Kidney epithelial cell (primary cell): ENCODE data around the gene GNB5. TPM values are rescaled to one million over a fixed set of nuclear protein-coding genes. Genes with fewer than 3 reads are reported as not detected.

Source experiments
- DNase-seq: peaks from one replicate; pipeline ENCODE4 v3.0.0-alpha.2; 2010; ENCODE audit warnings: low read depth
- H3K27me3 ChIP-seq: 2 replicates; pipeline ENCODE4 v1.6.0; 2011; ENCODE audit warnings: low read length; ENCODE audit not compliant: control insufficient read depth, insufficient read depth
- H3K36me3 ChIP-seq: 2 replicates; pipeline ENCODE4 v1.5.1; 2011; ENCODE audit warnings: low read length; ENCODE audit not compliant: control insufficient read depth, insufficient read depth
- H3K4me3 ChIP-seq: 2 replicates; pipeline ENCODE4 v1.5.1; 2011; ENCODE audit warnings: low read depth, mild to moderate bottlenecking, control low read depth, low read length
- total RNA-seq: library from RNA; depleted of rRNA; stranded (reverse); fragments of >200 nt; gene quantifications from 2 replicates; pipeline ENCODE4 v1.2.3, GENCODE V29; 2015
- TF ChIP-seq, protein P1 (sequence below): IDR thresholded peaks from 2 replicates; pipeline ENCODE4 v1.5.1; 2011; ENCODE audit warnings: mild to moderate bottlenecking, moderate library complexity, low read length, control low read depth, inconsistent platforms; ENCODE audit not compliant: insufficient read depth, poor library complexity, severe bottlenecking

Gene GNB5
- total RNA-seq, 1 donor from 2014 or later = 46.7 TPM

GRCh38 chr15:52139599-52140462 is 51.4 kb downstream of the GNB5 start:
- Histone ChIP-seq H3K36me3 (peaks cover 2% of the 10 kb centered on the region), H3K27me3 (no peaks in the 10 kb centered on the region), H3K4me3 (no peak overlapping the region)
- DNase-seq = no peak
- TF ChIP-seq, protein P1, sequence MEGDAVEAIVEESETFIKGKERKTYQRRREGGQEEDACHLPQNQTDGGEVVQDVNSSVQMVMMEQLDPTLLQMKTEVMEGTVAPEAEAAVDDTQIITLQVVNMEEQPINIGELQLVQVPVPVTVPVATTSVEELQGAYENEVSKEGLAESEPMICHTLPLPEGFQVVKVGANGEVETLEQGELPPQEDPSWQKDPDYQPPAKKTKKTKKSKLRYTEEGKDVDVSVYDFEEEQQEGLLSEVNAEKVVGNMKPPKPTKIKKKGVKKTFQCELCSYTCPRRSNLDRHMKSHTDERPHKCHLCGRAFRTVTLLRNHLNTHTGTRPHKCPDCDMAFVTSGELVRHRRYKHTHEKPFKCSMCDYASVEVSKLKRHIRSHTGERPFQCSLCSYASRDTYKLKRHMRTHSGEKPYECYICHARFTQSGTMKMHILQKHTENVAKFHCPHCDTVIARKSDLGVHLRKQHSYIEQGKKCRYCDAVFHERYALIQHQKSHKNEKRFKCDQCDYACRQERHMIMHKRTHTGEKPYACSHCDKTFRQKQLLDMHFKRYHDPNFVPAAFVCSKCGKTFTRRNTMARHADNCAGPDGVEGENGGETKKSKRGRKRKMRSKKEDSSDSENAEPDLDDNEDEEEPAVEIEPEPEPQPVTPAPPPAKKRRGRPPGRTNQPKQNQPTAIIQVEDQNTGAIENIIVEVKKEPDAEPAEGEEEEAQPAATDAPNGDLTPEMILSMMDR = peak; percentile 91

DNA sequence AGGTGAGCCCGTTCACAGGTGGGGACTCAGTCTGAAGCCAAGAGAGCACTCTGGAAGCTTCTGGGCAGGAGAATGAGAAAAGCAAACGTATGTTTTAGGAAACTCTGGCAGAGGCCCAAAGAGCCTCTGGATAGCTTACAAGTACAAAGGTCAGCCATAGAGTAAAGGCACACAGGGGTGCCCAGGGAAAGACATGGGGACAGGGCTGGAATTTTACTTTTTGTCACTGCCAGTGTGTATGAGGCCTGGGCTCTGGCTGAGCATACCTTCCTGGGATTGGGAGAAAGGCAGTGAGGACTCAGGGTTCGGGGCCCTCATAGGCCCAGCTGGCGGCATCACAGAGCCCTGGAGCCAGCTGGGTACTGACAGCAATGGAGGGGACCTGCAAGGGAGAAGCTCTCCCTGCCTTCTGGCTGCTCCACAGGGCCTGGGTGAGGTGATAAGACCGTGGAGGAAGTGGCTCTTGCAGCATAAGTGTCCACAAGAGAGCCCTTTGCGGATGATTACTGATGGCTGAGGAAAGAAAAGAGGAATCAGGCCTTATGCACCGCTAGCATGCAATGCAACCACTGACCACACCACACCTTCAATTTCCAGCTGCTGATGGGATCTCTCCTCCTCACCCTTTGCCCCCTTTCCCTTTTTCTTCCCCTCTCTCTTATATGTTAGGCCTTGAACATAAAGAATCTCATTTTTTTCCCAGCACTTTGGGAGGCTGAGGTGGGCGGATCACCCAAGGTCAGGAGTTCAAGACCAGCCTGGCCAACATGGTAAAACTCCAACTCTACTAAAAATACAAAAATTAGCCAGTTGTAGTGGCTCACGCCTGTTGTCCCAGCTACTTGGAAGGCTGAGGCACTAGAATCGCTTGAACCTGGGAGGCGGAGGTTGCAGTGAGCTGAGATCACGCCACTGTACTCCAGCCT is 53.5 kb downstream of the GNB5 start:
- DNase-seq = no peak
- TF ChIP-seq, protein P1 = no peak
- Histone ChIP-seq H3K36me3 (peaks cover 2% of the 10 kb centered on the region), H3K4me3 (no peak overlapping the region), H3K27me3 (no peaks in the 10 kb centered on the region)

DNA sequence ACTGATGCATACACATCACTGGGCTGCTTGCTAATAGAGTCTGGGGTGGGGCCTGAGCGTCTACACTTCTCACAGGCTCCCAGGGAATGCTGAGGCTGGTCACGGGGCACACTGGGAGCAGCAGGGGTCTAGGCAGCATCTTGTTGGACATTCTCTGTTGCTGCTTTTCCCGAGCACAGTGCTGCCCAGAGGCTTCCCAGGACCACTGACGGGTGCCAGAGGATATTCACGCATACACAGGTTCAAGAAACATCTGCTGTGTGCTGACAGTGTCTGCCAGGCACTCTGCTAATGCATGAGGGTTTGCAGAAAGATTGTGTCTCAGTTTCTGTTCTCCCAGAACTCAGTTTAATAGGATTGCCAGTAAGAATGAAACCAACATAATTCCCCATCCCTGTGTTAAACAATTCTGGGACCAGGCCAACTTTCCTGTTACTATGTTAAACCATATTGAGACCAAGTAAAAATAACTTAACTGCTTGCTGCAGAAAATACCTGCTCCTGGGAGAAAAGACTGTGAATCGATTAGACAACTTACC is 54.7 kb downstream of the GNB5 start:
- DNase-seq = no peak
- TF ChIP-seq, protein P1 = no peak
- Histone ChIP-seq H3K36me3 (peaks cover 2% of the 10 kb centered on the region), H3K4me3 (no peak overlapping the region), H3K27me3 (no peaks in the 10 kb centered on the region)

GRCh38 chr15:52134502-52135144 is 56.6 kb downstream of the GNB5 start:
- DNase-seq = no peak
- TF ChIP-seq, protein P1 = no peak
- peaks cover 2% of the 10 kb centered on the region for H3K36me3 ChIP-seq

DNA sequence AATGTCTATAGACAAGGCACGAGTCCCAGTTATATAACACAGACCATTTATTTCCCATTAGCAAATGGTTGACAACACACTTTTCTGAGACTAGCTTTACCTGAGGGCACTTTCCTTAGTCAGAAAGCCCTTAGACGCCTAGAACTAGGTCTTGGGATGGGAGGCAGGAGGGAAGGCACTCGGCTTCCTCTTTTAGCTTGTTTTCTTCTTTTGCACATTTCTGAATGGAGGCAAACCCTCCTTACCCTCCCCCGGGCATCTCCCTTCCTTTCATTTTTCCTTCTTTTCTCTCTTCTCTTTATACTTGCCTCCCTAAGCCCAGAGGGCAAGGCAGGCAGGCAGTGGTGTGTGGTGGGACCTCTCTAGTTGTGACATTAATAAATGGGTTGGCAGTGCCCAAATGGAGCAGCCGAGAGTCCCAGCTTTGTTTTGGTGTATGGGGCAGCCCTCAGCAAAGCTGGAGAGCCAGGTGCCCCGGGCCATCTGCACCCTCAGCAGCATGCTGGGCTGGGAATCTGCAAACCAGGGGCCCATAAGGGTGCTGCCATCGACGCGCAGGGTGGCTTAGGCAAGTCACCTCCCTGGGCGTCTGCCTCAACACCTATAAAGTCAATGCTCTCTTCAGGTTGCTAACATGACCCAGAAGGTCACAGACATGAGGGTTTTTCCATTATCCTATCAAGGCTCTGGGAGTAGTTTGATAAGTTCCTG is 57.5 kb downstream of the GNB5 start:
- no peak for DNase-seq
- Histone ChIP-seq H3K4me3 (no peak overlapping the region), H3K36me3 (peaks cover 2% of the 10 kb centered on the region), H3K27me3 (no peaks in the 10 kb centered on the region)
- TF ChIP-seq, protein P1 = no peak

More at GRCh38 chr15:52134502-52135144, 56.6 kb downstream of the GNB5 start:
- H3K4me3 ChIP-seq = no peak overlapping the region
- no peaks in the 10 kb centered on the region for H3K27me3 ChIP-seq
